Sciatic nerve (tissue), 2 donors: ENCODE results near the gene MTUS2. TPM values are rescaled to one million over a fixed set of nuclear protein-coding genes. Genes with fewer than 3 reads are reported as not detected.

Experiments
- ATAC-seq: fragments of 200-7000 bp; cut with Tn5 transposase; one replicate; pipeline ENCODE4 v1.9.1; 2020; ENCODE audit warnings: mild to moderate bottlenecking, moderate library complexity
- DNase-seq: peaks from one replicate; pipeline ENCODE4 v3.0.0-alpha.2; 2020; ENCODE audit warnings: low spot score
- intact Hi-C: fragments of 100-400 bp; cut with DNase I; formaldehyde crosslinking; loops from one replicate; pipeline ENCODE4 v1.14.2; 2022
- total RNA-seq: library from RNA; stranded (reverse); fragmentation: NEBNext Ultra II Directional; extraction: Animal tissue kit (Norgen Biotek cat#: 25700); gene quantifications from one replicate; pipeline ENCODE4 v1.2.1, GENCODE V29; 2021
- donor health status: DM: no; HTN: no; CAD: no.
- donor health status: DM: no; HTN: no; CAD: no.

Gene MTUS2
- total RNA-seq, 1 donor from 2014 or later, result not detected

DNA sequence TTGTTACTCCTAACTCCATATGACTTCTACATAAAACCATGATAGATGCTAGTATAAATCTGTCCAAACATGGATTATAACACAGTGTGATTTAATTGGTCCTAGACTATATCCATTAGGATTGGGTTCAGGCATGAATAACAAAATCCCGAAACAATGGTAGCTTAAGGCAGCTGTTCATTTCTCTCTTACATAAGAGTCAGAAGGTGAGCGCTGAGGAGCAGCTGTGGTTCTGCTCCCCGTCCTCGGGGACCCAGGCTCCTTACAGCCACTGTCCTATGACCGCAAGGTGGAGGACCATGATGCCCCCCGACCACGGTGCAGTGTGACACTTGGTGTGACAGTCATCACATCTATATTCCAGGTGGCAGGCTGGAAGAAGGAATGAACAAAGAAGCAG lies 629.6 kb downstream of the MTUS2 start:
- DNase-seq, result no peak
- no peak for ATAC-seq
- intact Hi-C loops, result no loop called here

DNA sequence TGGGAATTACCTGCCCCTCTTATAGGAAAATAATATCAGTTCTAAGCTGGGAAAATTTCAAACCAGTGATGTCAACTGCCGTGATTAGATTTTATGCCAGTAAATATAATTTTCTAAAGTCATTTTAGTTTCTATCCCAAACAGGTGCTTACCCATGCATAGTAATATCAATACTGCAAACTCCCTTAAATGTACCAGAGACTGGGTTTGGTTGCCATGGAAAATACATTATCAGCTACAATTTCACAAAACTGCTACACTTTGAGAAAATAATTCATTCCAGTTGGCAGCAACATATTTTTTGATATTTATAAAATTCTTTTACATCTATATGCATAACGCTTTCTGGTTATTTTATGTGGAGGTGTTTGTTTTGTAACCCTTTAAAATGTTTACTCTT lies 631.8 kb downstream of the MTUS2 start:
- intact Hi-C loops, result no loop called here
- DNase-seq, result no peak
- no peak for ATAC-seq

DNA sequence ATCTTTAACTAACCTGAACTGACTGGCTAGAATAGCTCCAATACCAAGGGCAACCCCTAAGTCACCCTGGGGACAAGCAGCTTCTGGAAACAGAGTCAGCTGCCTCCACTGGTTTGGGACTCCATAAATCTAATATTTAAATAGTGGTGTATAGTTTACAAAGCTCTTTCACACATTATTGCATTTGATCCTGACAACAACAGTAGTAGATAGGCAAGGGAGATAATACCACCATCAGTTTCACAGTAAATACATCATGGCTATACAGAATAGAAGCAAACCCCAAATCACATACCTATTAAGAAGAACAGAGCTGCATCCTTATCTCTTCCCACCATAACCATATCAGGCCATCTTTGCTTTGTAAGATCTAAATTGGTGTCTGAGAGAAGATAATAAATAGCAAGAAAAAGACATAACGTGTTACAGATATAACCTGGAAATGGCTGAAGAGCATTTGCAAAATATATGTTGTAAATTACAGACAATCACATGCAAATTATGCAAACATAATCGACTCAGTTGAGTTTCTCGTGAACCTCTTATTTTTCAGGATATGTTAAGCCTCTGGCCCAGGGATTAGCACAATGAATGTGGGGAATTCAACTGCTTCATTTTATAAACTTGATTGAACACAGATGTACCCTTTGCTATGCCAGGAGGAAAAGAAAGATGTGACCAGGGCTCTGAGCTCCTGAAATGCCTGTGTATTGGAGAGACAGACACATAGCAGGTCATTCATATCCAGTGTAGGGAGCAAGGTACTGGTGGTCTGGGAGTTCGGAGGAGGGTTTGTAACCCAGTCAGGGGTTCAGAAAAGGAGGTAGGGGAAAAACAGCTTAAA lies 632.9 kb downstream of the MTUS2 start:
- DNase-seq, result no peak
- intact Hi-C loops, result no loop called here
- ATAC-seq, result peak; percentile 80

DNA sequence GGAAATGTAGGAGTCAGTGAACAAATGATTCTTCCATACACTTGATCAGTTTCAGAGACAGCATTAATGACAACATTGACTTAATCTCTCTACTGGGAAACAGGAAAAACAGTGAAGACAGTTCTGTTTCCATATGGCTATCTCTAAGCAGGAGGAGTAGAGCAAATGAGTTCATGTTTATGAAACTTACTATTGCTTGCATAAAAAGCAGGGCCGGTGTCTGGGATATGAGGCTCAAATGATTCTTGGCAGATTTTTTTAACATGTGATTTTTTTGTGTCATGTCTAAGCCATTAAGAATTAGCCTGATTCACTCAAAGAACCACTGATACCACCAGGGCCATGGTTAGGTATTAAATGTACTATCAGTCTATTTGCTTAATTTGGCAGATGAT lies 633.5 kb downstream of the MTUS2 start:
- ATAC-seq (peak; percentile 68), DNase-seq (no peak)
- intact Hi-C loops, result no loop called here

DNA sequence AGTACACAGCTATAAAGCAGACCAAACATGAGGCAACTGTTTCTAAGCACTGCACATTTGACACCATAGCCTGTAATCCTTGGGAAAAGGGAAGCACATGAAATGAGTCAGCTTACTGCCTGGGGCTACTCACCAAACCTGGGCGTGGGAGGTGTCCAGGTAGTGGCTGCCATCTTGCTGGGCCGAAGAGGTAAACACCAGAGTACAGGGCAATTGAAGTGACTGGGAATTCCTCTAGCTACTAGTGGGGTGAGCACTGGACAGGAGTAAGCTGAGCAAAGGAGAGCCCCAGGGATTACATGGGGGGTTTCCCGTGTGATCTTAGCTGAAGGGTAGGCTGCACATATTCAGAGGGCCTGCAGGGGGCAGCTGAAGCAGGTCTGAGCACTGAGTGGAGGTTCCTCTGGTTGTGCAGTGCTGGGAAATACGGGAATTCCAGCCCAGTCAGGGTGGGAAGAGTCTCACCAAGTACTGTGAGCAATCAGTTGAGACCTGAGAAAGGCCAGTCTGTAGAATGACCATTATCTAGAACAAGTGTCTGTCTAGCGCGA lies 634.9 kb downstream of the MTUS2 start:
- ATAC-seq, result no peak
- intact Hi-C loops, result no loop called here
- no peak for DNase-seq

DNA sequence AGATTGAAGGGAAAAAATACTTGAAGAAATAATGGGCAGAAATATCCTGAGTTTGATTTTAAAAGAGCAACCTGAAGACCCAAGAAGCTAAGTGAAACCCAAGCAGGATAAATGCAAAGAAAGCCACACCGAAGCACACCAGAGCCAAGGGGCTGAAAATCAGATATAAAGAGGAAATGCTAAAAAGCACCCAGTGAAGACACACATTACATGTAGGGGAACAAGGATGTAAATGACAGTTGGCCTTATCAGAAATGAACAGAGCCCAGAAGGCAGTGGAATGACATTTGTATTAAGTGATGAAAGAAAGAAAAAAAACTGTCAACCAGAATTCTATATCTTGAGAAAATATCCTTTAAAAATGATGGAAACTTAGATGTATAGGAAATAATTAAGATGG lies 636.3 kb downstream of the MTUS2 start:
- intact Hi-C loops, result no loop called here
- DNase-seq (no peak), ATAC-seq (no peak)

DNA sequence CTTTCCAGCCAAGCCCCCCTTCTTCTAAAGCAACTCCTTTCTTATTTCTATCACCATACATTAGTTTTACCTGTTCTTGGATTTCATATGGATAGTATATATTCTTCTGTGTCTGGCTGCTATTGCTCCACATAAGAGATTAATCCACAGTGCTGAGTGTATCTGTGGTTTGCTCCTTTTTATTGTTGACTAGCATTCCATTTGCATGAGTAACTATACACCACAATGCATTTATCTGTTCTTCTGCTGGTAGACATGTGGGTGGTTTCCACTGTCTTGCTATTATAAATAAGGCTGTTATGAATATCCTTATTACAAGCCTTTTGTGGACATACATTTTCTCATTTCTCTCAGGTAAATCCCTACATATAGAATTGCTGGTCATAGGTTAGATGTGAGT lies 637.2 kb downstream of the MTUS2 start:
- ATAC-seq (no peak), DNase-seq (no peak)
- intact Hi-C loops, result no loop called here

DNA sequence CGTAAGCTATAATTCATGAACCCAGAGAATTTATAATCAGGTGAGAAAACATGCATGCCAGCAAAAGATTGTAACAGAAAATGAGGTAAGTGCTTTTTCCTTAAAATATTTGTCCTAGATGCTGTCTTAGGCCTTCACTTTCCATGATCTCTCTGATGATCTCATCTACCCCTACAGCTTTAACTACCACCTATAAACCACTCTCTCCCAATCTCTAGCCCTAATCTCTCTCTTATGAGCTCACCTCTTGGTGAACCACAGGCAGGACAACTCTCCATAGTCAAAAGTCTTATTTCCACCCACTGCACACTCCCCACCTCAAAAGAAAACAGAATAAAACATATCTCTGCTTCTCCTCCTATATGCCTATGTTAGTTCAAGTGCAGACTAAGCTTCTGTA lies 638.3 kb downstream of the MTUS2 start:
- DNase-seq (no peak), ATAC-seq (no peak)
- intact Hi-C loops, result no loop called here

DNA sequence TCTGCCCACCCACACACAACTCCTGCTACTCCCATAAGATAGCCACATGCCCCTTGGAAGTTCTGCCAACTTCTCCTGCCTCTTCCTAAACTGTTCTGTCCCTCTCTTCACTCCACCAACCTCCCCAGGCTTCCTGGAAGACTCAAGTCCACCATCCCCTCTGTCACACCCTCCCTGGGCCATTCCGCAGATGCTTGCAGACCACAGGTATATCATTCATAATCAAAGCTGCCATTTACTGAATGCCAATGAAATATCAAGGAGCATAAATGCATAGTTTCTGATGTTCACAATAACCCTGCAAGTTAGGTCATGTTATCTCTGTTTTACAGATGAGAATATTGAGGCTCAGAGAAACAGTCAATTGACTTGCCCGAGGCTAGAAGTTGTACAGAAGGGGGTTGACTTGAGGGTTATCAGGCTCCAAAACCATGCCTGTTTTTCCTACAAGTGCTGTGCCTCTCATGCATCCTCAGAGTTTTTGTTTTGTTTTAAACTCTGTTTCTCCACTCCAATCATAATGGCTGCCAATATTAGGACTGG lies 639.7 kb downstream of the MTUS2 start:
- ATAC-seq, result no peak
- no peak for DNase-seq

DNA sequence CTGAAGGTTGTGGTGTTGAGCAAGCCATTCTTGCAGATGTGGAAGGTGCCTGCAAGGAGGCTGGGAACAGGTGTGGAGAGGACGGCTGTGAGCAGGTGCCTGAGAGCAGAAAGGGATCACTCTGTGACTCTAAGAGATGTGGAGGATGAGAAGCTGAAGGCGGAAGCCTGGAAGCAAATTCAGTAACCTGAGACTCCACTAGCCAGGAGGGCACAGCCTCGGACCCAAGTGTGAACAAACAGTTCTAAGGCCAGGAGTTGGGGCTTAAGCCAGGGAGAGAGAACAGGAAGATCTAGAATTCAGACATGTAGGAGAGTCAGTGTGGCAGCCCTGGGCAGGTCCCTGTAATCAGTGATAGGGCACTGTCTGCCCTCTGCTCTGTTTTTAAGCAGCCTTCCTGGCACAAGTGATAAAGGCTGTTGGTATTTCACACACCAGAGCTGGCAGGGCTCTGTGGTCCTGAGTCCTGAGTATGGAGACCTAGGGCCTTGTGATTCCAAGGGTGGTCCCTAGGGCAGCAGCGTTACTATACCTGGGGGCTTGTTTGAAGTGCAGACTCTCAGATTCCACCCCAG lies 644.1 kb downstream of the MTUS2 start:
- intact Hi-C loops, result no loop called here
- DNase-seq, result no peak
- no peak for ATAC-seq

More for the DNA sequence above, 639.7 kb downstream of the MTUS2 start:
- intact Hi-C loops, result no loop called here

DNA sequence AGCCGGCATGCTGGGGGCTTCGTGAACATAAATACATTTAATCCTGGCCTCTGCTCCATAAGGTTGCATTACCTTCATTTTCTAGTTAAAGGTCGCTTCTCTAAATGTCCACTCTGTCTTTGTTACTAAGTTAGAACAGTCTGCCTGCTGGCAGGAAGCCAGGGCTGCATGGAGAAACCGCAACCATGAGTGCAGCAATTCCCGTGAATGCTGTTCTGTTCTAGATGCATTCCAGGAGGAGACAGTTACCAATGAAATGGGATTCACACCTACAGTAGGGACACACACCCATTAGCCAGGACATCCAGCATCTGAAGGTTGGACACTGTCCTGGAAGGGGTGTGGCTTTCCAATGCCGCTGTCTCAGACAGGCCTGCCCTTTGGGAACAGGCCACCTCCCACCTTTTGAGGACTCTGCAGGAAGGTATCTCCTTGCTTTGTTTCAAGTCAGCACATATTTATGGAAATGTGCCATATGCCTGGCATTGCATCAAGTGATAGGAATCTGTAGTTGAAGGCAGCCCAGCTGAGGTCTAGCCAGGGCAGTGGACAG lies 645.7 kb downstream of the MTUS2 start:
- ATAC-seq (peak; percentile 25), DNase-seq (peak; percentile 70)
- intact Hi-C loops, result no loop called here

DNA sequence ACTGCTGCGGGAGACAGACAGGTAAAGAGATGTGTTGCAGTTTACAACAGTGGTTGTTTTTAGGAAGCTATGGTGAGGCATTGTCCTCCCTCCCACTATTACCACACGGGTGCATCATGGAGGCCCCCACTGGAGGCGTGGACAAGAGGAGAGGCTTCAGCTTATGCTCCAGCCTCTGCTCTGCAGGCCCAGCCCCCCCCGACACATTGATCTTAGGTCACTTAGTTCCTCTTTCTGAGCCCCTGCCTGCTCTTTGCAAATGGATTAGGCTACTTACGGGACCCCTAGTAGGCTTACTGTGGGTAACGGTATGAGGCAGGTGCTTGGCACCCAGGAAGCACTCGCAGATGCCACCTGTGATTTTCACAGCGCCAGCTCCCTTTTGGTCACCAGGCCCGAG lies 651.4 kb downstream of the MTUS2 start:
- ATAC-seq (no peak), DNase-seq (no peak)
- intact Hi-C loops, result no loop called here

DNA sequence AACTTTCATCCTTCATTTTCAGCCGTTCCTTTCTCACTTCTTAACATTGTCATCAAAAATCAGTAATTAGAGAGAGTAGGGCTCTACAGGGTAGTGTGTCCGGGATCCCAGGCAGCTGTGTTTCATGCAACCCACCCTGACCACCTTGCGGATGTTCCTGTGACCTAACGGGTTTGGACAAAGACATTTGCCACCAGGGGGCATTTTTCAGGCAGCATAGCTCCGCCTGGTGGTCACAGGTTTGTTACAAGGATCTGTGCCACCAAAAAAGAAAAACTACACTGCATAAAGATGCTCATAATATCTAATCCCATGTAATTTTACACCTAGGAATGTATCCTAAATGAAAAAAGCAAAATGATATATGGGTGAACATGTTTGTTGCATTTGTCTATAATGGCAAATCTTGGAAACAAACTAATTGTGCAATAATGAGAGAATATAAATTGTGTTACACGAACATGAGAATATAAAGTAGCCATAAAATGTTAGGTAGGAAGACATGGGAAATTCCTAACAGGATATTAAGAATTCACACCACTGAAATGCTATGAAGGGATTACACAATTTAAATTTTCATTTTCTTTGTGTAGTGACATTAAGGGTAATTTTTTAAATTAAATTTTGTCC lies 652.3 kb downstream of the MTUS2 start:
- intact Hi-C loops, result no loop called here
- DNase-seq (no peak), ATAC-seq (no peak)

DNA sequence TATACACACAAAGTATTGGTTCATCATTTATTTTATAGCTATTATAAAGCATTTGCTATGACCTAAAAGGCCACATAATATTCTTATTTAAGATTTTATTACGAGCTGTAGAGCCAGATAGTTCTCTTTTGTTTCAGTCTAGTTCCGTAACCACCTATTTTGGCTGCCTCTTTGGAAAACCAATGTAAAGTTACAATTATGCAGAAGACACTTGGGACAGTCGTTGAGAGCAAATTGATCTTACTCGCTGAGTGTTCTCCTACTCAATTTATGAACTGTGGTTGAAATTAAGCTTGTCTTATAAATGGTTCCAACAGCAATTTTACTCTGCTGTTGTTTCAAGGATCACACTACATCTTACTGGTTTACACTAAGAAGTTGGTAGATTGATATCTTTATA lies 653.0 kb downstream of the MTUS2 start:
- DNase-seq (no peak), ATAC-seq (no peak)
- intact Hi-C loops, result no loop called here

DNA sequence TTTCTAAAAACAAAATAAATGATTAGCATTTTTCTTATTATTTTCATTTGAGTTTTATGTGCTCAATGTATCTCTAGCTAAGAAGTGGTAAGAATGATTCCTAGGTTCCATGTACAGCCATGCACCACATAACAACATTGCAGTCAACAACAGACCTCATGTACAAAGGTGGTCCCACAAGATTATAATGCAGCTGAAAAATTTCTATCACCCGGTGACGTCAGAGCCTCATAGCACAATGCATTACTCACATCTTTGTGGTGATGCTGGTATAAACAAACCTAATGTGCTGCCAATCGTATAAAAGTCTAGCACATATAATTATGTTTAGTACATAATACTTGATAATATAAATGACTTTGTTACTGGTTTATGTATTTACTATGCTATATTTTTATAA lies 654.9 kb downstream of the MTUS2 start:
- intact Hi-C loops, result no loop called here
- ATAC-seq (no peak), DNase-seq (no peak)

DNA sequence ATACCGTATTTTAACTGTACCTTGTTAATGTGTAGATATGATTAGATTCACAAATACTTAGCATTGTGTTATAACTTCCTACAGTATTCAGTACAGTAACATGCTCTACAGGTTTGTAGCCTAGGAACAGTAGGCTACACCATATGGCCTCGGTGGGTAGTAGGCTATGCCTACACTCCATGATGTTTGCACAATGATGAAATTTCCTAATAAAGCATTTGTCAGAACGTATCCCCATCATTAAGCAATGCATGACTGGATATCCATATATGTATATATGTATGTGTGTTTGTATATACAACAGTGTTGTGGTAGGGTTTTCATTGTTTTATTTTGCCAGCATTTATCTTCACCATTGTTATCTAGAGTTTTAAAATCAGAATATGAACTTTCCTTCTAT lies 655.9 kb downstream of the MTUS2 start:
- intact Hi-C loops, result no loop called here
- ATAC-seq, result no peak

DNA sequence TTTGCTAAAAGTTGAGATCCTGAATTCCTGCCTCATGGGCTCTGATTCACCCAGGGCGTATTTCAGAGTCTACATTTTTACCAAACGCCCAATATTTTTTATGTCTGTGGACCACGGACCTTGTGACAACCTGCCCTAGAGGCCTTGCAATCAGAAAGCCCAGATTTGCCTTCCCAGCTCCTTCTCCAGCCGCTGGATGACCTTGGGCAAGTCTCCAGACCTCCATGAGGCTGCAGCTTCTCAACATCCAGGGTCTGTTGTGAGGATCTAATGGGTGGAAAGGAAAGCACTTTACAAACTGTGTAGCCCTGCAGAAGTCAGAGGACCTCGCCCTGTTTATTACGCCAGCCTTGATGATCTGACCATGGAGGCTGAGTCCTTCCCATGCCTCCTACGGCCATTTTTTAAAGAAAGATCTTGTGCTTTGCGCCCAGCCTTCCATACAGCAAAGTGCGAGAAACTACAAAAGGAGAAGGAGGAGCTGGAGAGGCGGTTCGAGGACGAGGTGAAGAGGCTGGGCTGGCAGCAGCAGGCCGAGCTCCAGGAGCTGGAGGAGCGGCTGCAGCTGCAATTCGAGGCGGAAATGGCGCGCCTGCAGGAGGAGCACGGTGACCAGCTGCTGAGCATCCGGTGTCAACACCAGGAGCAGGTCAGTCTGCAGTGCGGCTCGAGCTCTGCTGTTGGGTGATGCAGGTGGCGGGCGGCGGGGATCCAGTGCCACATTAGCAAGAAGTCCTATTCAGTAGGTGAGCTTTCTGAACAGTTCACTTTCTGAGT lies 659.8 kb downstream of the MTUS2 start:
- no peak for DNase-seq
- ATAC-seq, result no peak
- intact Hi-C loops, result no loop called here

More for the DNA sequence above, 655.9 kb downstream of the MTUS2 start:
- no peak for DNase-seq

DNA sequence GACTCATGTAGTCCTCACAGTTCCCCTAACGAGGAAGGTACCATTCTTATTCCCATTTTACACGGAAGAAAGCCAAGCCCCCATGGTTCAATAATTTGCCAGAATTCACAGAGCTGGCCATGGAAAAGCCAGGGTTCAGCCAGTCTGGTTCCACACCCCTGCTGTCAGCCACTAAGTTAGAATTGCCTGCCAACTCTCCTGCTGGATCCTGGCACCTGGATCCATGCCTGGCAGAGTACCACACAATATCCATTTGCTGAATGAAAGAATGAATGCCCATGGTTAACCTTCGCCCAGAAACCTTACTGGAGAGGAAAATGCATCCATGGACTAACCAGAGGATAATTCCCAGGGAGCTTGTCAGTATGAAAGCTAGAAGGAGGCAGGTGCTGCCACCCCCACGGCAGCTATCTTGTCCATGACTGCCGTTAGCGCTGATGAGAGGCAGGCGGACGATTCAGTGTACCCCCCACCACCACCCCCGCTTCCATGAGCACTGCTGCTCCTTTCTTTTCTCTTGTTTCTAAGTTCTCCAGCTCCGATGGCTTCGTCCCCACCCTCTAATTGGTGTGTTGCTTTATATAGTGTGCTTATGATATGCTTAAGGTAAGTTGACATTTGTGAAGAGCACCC lies 660.9 kb downstream of the MTUS2 start:
- intact Hi-C loops, result no loop called here
- DNase-seq, result no peak
- no peak for ATAC-seq
